ENCODE measurements around the gene NFKBIE.
A peak's percentile ranks its signal among the peaks of the same experiment; 100 is the strongest.

Gene NFKBIE

DNA sequence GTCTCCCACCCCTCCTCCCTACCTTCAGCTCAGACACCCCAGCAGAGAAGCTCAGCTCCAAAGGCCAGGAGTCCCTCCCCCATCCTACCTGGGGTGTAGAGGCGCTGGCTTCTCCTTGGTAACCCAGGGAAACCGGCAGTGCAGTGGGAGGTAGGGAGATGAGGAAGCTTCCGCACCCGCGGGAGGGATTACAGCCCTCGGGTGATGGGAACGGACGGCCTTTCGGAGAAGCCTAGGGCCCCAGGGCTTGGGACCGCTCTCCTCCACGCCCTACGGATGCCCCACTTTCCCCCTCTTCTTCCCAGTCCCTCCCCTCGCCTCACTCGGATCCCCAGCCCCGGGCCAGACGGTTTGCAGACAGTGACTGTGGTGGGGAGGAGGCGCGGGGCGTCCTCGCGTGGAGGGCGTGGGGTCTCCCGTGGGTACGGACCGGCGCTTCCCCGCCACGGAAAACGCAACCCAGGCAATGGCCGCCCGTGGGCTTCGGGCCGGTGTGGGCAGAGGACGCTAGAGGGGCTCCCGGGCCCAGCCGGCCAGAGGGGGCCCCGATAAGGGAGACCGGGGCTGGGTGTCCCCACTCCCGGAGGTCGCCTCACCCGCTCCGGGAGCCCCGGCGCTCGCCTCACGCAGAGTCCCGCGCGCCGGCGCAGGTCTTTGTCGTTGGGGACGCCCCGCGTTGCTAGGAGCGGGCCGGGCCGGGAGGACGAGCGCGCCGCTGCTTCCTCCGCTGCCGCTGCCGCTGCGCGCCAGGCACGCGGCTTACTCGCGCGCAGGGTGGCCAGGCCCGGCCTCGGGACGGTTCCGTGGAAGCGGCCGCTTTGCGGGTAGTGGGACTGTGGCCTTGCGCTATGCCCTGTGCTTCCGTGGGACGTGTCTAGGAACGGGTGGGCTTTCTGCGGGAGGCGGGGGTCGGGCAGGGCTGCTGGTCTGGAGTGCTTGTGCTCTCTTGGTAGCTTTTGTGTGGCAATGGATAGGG, 32.0 kb upstream of the NFKBIE start:
- DNase-seq, result peak; percentile 64

DNA sequence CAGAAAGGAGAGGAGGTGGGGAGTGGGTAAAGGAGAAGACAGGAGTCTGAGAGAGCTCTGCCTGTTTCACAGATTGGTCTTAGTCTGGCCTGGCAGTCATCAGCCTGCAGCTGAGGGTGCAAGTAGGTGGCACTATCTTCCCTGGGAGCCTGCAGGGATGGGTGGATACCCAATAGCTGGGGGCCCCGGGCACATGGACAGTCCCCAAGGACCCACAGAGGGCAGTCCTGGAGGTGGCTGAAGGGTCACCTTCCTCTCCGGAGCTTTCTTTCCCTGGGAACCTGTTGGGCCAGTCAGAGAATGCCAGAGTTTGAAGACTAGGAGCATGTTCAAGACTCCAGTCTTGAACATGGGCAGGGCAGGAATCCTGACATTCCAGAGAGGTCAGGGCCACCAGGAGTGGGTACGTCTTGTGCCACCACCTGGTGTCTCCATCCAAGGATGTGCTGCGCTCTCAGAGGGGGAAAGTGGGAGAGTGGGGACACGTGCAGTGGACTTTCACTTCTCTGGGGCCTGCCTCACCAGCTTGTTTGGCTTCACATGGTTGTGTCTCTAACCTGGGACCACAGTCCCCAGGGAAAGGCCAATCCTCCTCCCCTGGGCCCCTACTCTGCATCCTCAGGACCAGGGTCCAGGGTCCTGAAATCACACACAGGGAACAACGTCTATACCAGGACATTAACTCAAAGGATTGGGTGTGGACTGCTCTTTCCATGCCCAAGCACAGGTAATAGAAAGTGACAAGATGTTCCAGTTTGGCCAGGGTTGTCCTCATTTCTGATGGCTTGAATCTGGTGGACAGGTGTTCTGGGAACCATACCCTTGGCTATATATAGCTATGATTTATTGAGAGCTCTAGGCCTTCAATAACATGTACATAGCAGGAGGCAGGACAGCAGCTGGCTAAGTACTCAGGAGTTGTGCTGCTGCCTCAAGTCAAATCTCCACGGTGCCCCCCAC, 29.8 kb upstream of the NFKBIE start:
- no peak for DNase-seq

DNA sequence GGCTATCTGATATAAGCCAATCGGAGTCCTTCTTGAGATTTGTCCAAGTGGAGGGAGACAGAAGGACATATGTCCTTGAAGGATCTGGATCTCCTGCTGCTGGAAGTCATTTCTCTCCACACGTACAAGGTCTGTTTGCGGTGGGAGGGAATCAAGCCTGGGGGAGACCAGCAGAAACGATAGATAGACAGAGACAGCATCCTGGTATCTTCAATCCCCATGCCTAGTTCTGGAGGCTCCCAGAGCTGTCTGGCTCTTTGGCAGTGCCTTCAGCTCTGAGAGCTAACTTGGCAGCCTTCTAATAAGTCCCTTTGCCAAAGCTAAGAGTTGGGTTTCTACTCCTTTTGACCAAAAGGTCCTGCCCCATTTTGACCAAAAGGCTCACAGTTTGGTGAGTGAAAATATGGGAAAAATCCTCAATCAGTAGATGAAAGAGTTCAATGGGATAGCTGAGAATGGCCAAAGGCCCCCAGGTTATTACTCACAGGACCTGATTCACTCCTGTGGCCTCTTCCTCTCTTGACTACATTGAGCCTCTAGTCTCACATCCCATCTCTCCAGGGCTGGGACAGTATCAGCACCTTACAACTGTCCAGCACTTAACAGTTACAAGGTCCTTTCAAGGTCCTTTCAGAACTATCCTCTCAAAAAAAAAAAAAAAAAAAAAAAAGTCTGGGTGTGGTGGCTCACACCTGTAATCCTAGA, 27.5 kb upstream of the NFKBIE start:
- DNase-seq, result no peak

DNA sequence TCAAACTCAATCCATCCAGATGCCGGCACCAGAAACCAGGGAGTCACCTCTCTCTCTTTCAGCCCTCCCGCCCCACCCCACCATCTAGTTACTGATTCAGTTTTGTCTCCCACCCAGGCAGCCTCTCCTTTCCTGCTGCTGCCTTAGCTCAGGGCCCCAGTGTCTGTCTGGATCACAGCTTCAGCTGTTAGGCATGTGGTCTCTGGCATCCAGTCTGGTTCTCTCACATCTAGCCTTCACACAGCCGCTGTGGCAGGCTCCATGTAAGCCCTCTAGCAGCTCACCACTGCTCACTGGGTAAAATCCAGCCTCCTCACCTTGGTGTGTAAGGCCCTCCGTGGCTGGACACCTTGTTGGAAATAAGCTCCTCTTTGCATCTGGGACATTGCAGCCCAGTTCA, 26.5 kb upstream of the NFKBIE start:
- no peak for DNase-seq

DNA sequence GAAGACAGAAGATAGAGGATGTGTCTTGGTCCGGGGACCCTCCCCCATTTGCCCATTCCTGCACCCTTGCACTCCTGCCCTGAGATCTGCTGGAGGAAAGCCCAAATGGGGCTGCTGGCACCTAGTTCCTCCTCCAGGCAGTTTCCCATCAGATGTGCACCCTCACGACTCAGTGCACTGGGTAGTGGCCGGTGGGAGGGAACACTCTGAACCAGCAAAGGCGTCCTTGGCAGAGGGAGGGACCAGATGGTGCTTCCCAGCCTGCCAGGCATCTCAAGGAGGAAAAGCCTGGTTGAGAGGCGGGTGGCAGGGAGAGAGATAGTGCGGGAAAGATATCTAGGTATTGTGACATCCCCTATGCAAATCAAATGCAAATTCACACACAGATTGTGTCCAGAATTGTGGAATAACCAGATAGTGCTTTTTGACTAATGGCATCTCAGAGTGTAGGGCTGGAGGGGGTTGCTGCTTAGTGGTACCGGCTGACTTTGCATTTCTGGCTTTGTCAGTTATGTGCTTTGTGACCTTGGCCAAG, 24.4 kb upstream of the NFKBIE start:
- no peak for DNase-seq

DNA sequence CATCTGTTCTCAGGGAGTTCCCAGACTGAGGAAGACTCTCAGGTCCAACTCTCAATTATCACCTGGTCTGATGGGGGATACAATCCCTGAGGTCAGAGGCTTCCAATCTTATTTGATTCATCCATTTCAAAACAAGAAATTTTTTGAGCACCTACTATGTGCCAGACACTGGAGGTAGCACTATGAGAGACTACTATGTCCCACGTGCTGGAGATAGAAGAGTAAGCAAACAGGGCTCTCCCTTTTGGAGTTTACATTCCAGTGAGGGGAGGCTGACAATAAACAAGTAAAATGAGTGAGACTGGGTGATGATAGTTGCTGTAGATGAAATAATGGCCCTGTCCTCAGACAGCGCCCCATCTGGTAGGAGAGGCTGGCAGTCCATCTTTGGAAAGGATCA, 21.4 kb upstream of the NFKBIE start:
- DNase-seq, result no peak

DNA sequence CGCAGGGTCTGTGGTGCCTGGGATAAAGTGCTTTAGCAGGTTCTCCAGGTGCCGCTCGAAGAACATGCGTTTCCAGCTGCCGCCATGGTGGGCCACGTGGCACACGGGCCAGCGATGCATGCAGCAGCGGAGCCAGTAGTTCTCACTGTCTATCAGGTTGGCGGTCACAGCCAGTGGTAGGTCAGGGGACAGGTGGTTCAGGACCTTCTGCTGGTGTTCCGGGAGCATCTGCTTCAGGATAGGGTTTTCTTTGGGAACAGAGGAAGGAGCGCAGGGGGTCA, 20.9 kb upstream of the NFKBIE start:
- no peak for DNase-seq

DNA sequence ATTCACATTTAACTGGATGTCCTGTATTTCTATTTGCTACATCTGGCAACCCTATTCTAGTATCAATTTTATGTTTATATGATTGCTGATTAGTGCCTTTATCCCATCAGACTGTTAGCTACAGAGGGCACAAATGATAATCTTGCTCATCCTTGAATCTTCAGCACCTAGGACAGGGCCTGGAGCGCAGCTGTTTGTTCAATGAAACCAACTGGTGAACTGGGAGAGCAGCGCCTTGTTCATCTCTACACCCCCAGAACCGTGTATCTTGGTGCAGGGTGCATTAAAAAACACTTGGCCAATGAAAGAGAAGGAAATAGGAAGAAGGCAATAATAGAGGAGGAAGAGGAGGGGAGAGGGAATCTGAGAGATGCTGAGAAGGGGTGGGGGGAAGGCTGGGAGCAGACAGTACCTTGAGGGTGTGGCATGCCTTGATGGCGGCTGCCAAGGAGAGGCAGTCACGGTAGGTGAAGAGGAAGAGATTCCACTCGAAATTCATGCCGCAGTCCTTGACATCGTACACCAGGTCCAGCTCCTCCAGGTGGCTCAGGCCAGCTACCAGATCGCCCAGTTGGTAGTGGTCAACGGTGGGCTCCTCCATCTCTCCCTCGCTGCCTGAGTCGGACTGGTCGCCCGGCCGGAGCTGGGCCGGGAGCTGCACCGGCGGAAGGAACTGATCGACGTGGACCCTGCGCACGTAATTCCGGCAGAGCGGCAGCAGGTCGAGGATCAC, 20.4 kb upstream of the NFKBIE start:
- no peak for DNase-seq

DNA sequence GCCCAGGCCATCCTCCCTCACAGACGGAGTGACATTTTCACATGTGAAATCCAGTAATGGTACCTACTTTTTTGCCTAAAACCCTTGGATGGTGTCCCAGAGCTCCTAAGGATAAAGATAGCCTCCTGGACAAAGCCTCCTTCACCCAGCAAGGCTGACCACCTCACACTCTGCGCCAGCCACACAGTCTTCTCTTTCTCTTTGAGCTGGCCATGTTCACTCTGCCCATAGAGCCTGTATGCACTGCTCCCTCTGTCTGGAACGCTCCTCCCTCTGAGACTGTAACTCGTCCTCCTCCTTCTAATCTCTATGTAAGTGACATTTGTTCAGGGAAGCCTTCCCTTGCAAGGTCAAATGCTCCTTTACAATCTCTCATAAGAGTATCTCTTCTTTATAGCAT, 19.5 kb upstream of the NFKBIE start:
- no peak for DNase-seq

DNA sequence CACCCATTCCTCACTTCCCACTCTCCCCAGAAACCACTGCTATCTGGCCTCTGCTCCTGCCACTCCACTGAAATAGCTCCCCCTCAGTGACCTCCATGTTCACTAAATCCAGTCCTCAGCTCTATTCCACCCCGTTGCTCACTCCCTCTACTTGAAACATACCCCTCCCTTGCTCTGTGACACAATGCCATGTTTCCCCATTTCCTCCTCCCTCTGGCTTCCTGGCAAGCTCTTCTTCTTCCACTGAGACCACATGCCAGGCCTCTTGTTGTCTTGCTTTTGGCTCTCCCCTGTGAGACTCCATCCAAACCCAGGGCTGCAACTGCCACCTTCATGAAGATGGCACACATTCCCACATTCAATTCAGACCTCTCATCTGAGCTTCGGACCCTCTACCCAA, 18.8 kb upstream of the NFKBIE start:
- no peak for DNase-seq

DNA sequence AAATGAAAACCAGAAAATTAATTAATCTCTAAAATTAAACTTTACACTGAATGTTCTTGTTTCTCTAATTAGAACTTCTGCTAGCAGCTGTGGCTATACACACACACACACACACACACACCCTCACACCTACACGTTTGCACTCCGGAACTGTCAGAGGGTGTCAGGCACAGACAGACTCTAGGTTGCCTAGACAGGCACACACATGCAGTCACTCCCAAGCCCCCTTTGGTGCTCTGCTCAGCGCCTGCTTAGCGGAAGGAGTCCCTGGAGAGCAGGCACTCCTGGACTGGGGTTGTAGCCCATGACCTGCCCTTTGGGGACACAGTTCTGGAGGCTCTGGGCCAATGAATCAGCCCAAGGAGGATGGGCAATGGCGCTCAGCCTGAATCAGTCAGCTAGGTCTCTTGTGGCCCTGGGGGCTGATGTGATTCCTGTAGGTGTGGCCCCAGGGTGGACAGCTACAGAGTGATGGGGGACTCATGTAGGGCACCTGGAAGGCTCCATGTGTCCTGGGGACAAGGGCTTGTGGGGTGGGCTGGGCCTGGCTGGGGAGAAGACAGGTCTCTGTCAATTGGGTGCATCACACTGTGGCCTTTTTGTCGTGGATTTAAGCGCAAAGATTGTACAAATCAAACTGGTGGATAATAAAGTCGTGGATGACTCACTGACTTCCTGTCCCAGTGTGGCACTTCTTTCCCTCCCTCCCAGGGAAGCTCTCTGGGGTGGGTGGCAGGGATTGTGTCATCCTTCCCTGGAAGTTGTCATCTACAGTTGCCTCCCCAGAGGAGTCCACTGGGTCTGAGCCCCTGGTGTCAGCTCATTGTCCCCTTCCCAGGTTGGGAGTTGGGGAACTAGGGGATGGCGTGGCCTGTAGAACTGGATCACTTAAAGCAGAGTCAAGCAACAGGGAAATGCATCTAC, 13.7 kb upstream of the NFKBIE start:
- no peak for DNase-seq

DNA sequence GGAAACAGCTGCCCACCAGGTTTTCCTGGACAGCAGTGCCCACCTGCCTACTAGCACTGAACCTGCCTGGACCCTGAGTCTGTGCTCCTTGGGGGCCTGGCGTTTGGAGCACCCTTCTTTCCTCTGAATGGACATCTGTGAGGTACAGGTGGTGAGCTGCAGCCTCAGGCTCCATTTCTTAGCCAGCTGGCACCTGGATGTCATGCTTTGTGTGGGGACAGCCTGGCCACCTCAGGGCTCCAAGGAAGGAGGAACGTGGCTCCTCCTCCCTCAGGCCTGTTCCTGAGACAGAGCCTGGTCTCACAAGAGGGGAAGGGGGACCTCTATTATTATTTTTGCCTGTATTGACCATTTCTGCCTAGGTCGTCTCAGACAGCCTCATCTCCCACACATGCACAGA, 13.0 kb upstream of the NFKBIE start:
- no peak for DNase-seq

DNA sequence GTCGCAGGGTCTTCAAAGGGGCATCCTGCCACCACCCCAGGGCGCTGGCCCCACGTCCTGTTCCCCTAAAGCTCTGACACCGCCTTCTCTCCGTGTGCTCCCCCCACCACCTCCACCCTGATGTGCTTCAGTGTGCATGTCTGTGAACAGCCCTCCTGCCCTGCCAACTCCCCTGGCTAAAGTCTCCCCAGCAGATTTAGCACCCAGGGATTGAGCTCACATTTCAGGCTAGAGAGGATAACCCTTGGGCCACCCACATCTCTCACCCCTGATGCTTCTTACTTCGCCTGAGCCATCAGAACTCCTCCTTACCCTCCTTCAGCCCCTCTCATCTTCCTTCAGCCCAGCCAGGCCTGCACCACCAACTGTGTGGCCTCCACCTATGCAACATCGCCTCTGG, 12.4 kb upstream of the NFKBIE start:
- DNase-seq, result no peak

DNA sequence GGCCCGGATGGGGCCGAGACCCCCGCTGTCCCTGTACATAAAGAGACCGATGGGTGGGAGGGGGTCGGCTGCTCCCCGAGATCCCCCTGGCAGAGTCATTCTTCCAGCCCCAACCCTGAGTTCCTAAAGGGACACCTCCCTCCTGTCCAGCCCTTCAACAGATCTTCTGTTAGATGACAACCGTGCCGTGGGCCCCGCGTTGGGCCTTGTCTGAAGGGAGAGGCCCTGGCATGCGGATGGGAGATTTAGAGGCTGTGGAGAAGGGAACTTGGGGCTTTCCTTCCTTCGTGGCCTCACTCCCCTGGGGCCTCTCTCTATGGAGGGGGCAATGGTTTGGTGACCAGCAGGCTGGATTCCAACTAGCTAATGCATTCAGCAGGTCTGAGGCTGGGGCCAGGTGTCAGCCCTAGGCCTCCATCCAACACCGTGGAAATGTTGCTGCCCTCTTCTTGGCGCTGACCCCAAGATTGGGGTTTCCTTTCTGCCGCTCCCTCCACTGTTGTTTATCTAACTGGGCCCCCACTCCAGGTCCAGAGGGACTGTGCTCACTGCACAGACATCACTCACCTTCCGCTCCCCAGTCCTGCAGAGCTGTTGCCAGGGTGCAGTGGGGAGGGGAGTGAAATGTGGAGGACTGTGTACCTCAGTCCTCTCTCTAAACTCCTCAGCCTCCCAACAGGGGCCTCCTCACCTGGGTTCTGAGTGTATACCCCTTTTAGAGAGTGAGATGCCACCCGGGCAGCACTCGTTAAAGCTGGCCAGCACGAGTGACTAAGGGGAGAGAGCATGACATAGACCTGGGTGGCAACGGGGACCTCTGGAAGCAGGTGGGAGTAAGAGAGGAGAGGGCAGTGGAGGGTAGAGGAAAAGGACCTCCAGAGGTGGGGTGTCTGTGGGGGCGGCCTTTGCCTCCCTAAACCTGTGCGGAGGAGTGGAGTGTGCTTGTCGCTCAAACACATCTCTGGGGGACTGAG, 11.6 kb upstream of the NFKBIE start:
- no peak for DNase-seq

DNA sequence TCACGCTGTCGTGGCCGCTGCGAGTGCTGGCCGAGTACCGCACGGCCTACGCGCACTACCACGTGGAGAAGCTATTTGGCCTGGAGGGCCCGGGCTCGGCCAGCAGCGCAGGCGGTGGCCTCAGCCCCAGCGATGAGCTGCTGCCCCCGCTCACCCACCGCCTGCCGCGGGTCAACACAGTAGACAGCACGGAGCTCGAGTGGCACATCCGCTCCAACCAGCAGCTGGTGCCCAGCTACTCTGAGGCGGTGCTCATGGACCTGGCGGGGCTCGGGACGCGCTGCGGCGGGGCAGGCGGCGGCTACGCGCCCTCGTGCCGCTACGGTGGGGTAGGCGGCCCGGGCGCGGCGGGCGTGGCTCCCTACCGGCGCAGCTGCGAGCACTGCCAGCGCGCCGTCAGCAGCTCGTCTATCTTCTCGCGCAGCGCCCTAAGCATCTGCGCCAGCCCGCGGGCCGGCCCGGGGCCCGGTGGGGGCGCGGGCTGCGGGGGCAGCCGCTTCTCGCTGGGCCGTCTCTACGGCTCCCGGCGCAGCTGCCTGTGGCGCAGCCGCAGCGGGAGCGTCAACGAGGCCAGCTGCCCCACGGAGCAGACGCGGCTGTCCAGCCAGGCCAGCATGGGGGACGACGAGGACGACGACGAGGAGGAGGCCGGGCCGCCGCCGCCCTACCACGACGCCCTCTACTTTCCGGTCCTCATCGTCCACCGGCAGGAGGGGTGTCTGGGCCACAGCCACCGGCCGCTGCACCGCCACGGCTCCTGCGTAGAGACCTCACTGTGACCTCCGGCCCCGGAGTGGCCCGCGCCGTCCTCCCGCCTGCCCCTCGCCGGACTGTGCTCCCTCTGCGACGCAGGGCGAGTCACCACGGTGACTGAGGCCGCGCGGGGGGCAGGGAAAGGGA, 10.6 kb upstream of the NFKBIE start:
- DNase-seq, result peak; percentile 51

DNA sequence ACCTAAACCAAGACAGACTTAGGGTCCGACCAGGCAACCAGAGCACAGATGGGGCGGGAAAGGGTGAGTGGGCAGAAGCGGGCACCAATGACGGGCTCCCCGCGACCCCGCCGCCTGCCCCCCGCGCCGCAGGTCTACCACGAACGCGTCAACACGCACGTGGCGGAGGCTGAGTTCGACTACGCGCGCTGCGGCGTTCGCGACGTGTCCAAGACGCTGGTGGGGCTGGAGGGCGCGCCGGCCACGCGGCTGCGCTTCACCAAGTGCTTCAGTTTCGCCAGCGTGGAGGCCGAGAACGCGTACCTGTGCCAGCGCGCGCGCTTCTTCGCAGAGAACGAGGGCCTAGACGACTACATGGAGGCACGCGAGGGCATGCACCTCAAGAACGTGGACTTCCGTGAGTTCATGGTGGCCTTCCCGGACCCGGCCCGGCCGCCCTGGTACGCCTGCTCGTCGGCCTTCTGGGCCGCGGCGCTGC, 10.0 kb upstream of the NFKBIE start:
- no peak for DNase-seq

DNA sequence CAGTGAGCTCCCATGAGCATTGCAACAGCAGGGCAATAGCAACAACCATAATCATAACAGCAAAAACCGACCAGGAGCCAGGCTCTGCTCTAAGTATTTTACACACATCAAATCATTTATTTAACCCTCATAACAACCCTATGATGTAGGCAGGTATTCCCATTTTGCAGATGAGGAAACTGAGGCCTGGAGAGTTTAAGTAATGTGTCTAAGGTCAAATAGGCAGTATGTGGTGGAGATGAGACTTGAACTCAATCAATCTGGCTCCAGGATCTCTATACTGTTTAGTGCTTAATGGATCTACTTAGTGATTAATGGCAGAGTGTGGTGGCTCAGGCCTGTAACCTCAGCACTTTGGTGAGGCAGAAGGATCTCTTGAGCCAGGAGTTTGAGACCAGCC, 8.3 kb upstream of the NFKBIE start:
- DNase-seq, result no peak

DNA sequence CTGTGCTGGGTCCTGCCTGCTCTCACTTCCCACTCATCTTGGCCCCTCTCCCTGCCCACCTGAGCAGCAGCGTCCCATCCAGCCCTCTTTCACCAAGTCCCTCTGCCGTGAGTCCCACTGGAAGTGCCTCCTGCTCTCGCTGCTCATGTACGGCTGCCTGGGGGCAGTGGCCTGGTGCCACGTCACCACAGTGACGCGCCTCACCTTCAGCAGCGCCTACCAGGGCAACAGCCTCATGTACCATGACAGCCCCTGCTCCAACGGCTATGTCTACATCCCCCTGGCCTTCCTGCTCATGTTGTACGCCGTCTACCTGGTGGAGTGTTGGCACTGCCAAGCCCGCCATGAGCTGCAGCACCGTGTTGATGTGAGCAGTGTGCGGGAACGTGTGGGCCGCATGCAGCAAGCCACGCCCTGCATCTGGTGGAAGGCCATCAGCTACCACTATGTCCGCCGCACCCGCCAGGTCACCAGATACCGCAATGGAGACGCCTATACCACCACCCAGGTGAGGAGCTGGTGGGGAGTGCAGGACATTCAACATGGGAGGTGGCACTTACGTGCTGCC, 7.7 kb upstream of the NFKBIE start:
- DNase-seq, result no peak
